Kidney epithelial cell (primary cell): ENCODE data around the gene PSMA6. TPM values are rescaled to one million over a fixed set of nuclear protein-coding genes. Genes with fewer than 3 reads are reported as not detected.

Source experiments
- total RNA-seq: library from RNA; depleted of rRNA; stranded (reverse); fragments of >200 nt; gene quantifications from 2 replicates; pipeline ENCODE4 v1.2.3, GENCODE V29; 2015

The PSMA6 gene
- total RNA-seq, 1 donor from 2014 or later, result 214 TPM

Other genes with a start within 250 kb of the PSMA6 start
- 50.5 TPM in 2 replicates for gene FAM177A1, start 246.1 kb upstream of the PSMA6 start, total RNA-seq
- gene PPP2R3C, start 170.4 kb upstream of the PSMA6 start, total RNA-seq, result 35.3 and 39.4 TPM in 2 replicates
- gene PRORP, start 169.8 kb upstream of the PSMA6 start, total RNA-seq, result 40.0 and 46.8 TPM in 2 replicates
- 196 and 240 TPM in 2 replicates for gene NFKBIA, start 112.4 kb downstream of the PSMA6 start, total RNA-seq
- not detected in 2 replicates for gene INSM2, start 241.8 kb downstream of the PSMA6 start, total RNA-seq